Mesenchymal stem cell (in vitro differentiated cells and primary cell): ENCODE results near the gene TRPM7.
"Not testable (repeated sequence)": the region's sequence is repeated elsewhere in the genome, so short reads cannot be mapped to it uniquely, and the experiment has no call there.

Experiments used
- DNase-seq: peaks from one replicate; pipeline ENCODE4 v3.0.0-alpha.2; 2013
- H2AFZ ChIP-seq: one replicate; pipeline ENCODE4 v1.6.1; 2013; ENCODE audit warnings: low read depth, mild to moderate bottlenecking, control low read depth, inconsistent platforms, low read length, moderate library complexity
- H2AK5ac ChIP-seq: 2 replicates; pipeline ENCODE4 v1.6.1; 2013; ENCODE audit warnings: low read length, moderate library complexity, mild to moderate bottlenecking, inconsistent platforms; ENCODE audit not compliant: severe bottlenecking
- H2BK120ac ChIP-seq: one replicate; pipeline ENCODE4 v1.6.1; 2013; ENCODE audit warnings: low read depth, mild to moderate bottlenecking, inconsistent platforms, low read length, moderate library complexity
- H2BK12ac ChIP-seq, 2 experiments: one replicate each; pipeline ENCODE4 v1.6.1; 2013; ENCODE audit warnings: inconsistent platforms in 2 of 2, low read length in 2 of 2, mild to moderate bottlenecking in 2 of 2, moderate library complexity in 2 of 2, control low read depth in 1 of 2
- H2BK15ac ChIP-seq: one replicate; pipeline ENCODE4 v1.6.1; 2013; ENCODE audit warnings: mild to moderate bottlenecking, low read depth, inconsistent platforms; ENCODE audit not compliant: poor library complexity, severe bottlenecking
- H2BK5ac ChIP-seq: 2 replicates; pipeline ENCODE4 v1.6.1; 2013; ENCODE audit warnings: low read depth, mild to moderate bottlenecking, low read length, control low read depth, inconsistent platforms; ENCODE audit not compliant: poor library complexity, severe bottlenecking
- H3K14ac ChIP-seq, 2 experiments: one replicate each; pipeline ENCODE4 v1.6.1; 2013; ENCODE audit warnings: inconsistent platforms in 2 of 2, low read length in 2 of 2, control low read depth in 1 of 2, mild to moderate bottlenecking in 1 of 2, moderate library complexity in 1 of 2
- H3K18ac ChIP-seq, 2 experiments: one replicate each; pipeline ENCODE4 v1.6.1; 2013; ENCODE audit warnings: inconsistent platforms in 2 of 2, low read length in 2 of 2, control low read depth in 1 of 2, low read depth in 1 of 2, mild to moderate bottlenecking in 1 of 2
- H3K23ac ChIP-seq, 2 experiments: one replicate each; pipeline ENCODE4 v1.6.1; 2013; ENCODE audit warnings: inconsistent platforms in 2 of 2, low read length in 2 of 2, mild to moderate bottlenecking in 2 of 2, moderate library complexity in 2 of 2, control low read depth in 1 of 2
- H3K27ac ChIP-seq: 2 replicates; pipeline ENCODE4 v1.5.1; 2013; ENCODE audit warnings: mild to moderate bottlenecking, moderate library complexity, low read length, control low read depth, inconsistent platforms; ENCODE audit not compliant: poor library complexity, severe bottlenecking
- H3K27me3 ChIP-seq, 2 experiments: 2 replicates each; pipeline versions ENCODE4 v1.6.1 to v1.7.0; 2013; ENCODE audit warnings: low read length in 2 of 2, mild to moderate bottlenecking in 2 of 2, moderate library complexity in 2 of 2, control low read depth in 1 of 2, inconsistent platforms in 1 of 2; ENCODE audit not compliant: control insufficient read depth in 1 of 2, insufficient read depth in 1 of 2
- H3K36me3 ChIP-seq, 2 experiments: 2 replicates each; pipeline versions ENCODE4 v1.6.1 to v1.7.0; 2013; ENCODE audit warnings: low read length in 2 of 2, control low read depth in 1 of 2, inconsistent platforms in 1 of 2, low read depth in 1 of 2, mild to moderate bottlenecking in 1 of 2; ENCODE audit not compliant: insufficient read depth in 2 of 2, control insufficient read depth in 1 of 2
- H3K4ac ChIP-seq, 2 experiments: one replicate each; pipeline ENCODE4 v1.6.1; 2013; ENCODE audit warnings: inconsistent platforms in 2 of 2, low read length in 2 of 2, mild to moderate bottlenecking in 2 of 2, moderate library complexity in 2 of 2, control low read depth in 1 of 2, low read depth in 1 of 2
- H3K4me1 ChIP-seq: 2 replicates; pipeline ENCODE4 v1.6.1; 2013; ENCODE audit warnings: low read depth, low read length, control low read depth; ENCODE audit not compliant: control insufficient read depth, insufficient read depth
- H3K4me2 ChIP-seq: 2 replicates; pipeline ENCODE4 v1.6.1; 2013; ENCODE audit warnings: low read length, mild to moderate bottlenecking, inconsistent platforms; ENCODE audit not compliant: poor library complexity, severe bottlenecking
- H3K4me3 ChIP-seq, 2 experiments: 2 replicates each; pipeline versions ENCODE4 v1.5.1 to v1.7.0; 2013; ENCODE audit warnings: low read length in 2 of 2, mild to moderate bottlenecking in 2 of 2, control low read depth in 1 of 2, low read depth in 1 of 2; ENCODE audit not compliant: insufficient read depth in 1 of 2
- H3K79me1 ChIP-seq: replicated peaks from 2 replicates; pipeline ENCODE4 v1.6.1; 2013; ENCODE audit warnings: mild to moderate bottlenecking, control low read depth, low read length, inconsistent platforms; ENCODE audit not compliant: poor library complexity, severe bottlenecking
- H3K9ac ChIP-seq: 2 replicates; pipeline ENCODE4 v1.7.0; 2013; ENCODE audit warnings: mild to moderate bottlenecking, low read length, moderate library complexity
- H3K9me3 ChIP-seq: 2 replicates; pipeline ENCODE4 v1.7.0; 2013; ENCODE audit warnings: mild to moderate bottlenecking, low read length; ENCODE audit not compliant: control insufficient read depth
- H4K8ac ChIP-seq: one replicate; pipeline ENCODE4 v1.6.1; 2013; ENCODE audit warnings: inconsistent platforms, mild to moderate bottlenecking, low read length, moderate library complexity
- H4K91ac ChIP-seq: one replicate; pipeline ENCODE4 v1.6.1; 2013; ENCODE audit warnings: mild to moderate bottlenecking, low read length, inconsistent platforms
- WGBS: methylation state at CpG from one replicate; pipeline ENCODE4 v1.1.7; 2013; ENCODE audit warnings: mixed read lengths; 5-methylcytosine and 5-hydroxymethylcytosine counted together

Gene TRPM7

DNA sequence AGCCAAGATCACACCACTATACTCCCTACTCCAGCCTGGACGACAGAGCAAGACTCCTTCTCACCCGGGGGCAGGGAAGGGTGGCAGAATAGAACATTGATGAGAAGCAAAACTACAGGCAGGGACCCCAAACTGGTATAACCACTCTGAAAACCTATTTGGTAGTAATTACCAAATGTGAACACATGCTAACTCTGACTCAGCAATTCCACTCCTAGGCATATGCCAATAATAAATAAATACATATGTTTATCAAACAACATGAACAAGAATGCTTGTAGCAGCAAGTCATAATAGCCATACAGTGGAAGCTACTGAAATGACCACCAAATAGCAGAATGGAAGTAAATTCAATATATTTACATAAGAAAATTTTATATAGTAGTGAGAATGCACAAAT lies 109.1 kb downstream of the TRPM7 start:
- 93% methylated on average over 2 of the region's 2 CpGs for WGBS
- H2BK120ac ChIP-seq = no peak overlapping the region

DNA sequence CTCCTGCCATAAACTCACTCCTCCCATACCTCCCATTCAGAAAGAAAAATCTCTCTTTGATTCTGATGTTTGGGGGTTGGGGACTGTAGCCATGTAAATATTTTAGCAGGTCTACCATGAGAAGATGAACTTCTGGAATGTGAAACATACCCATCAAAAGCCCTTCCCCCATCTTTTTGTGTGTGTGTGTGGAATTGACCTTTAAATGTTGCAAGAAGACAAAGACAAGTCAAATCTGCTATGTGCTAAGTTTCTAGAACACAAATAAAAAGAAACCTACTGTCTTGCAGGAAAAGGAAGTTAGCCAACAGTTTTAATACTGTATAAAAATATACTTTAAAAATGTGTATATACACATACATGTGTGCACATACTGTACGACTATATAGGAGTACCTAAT lies 110.4 kb downstream of the TRPM7 start:
- Histone ChIP-seq H3K4me2 (no peak overlapping the region), H3K4ac (no peak overlapping the region), H2BK12ac (no peak overlapping the region), H2BK5ac (no peak overlapping the region), H4K8ac (no peak overlapping the region), H3K23ac (no peak overlapping the region), H3K36me3 (peaks cover 14 to 95% of the 10 kb centered on the region in 2 experiments), H2BK15ac (no peak overlapping the region), H4K91ac (no peak overlapping the region), H3K4me3 (no peak overlapping the region), H2AK5ac (no peak overlapping the region), H2BK120ac (no peak overlapping the region), H3K9ac (no peak overlapping the region), H3K27ac (no peak overlapping the region), H3K79me1 (peaks cover 6% of the 10 kb centered on the region), H3K9me3 (no peaks in the 10 kb centered on the region), H3K18ac (no peak overlapping the region), H3K4me1 (no peaks in the 10 kb centered on the region), H3K14ac (no peak overlapping the region), H3K27me3 (no peaks in the 10 kb centered on the region), H2AFZ (no peak overlapping the region)
- WGBS = no CpG with 5 or more reads among the region's 1 CpG
- DNase-seq = no peak

More for the DNA sequence above, 109.1 kb downstream of the TRPM7 start:
- Histone ChIP-seq H3K27me3 (no peaks in the 10 kb centered on the region), H2AK5ac (no peak overlapping the region), H4K8ac (no peak overlapping the region), H2BK5ac (no peak overlapping the region), H2AFZ (no peak overlapping the region), H3K4me2 (no peak overlapping the region), H3K18ac (no peak overlapping the region), H3K4ac (no peak overlapping the region), H3K36me3 (peaks cover 14 to 94% of the 10 kb centered on the region in 2 experiments), H3K4me1 (no peaks in the 10 kb centered on the region), H3K9ac (no peak overlapping the region), H3K14ac (no peak overlapping the region), H3K23ac (no peak overlapping the region), H4K91ac (no peak overlapping the region), H3K9me3 (no peaks in the 10 kb centered on the region), H2BK15ac (no peak overlapping the region), H3K4me3 (no peak overlapping the region), H2BK12ac (no peak overlapping the region), H3K79me1 (peaks cover 4% of the 10 kb centered on the region), H3K27ac (no peak overlapping the region)
- DNase-seq = no peak

DNA sequence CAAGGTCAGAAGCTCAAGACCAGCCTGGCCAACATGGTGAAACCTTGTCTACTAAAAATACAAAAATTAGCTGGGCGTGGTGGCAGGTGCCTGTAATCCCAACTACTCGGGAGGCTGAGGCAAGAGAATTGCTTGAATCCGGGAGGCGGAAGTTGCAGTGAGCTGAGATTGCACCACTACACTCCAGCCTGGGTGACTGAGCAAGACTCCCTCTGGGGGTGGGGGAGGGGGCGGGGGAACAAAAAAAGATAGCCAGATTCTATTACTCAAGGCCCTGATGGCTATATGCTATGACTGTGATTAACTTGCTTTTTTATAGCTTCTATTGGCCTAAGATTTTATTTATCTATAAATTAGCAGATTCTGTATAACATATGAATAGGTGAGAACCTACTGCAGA lies 112.8 kb downstream of the TRPM7 start:
- not testable (repeated sequence) for H3K23ac ChIP-seq, DNase-seq, H2BK15ac ChIP-seq, H3K4me3 ChIP-seq, H3K27me3 ChIP-seq, H3K4ac ChIP-seq, H2BK5ac ChIP-seq, H3K9me3 ChIP-seq, H2BK120ac ChIP-seq, H2BK12ac ChIP-seq, H4K8ac ChIP-seq, H2AFZ ChIP-seq, H2AK5ac ChIP-seq, H3K79me1 ChIP-seq, H3K18ac ChIP-seq, H3K9ac ChIP-seq, H3K4me2 ChIP-seq, H3K14ac ChIP-seq, H4K91ac ChIP-seq, H3K27ac ChIP-seq, H3K4me1 ChIP-seq
- H3K36me3 ChIP-seq = peaks cover 13 to 94% of the 10 kb centered on the region in 2 experiments
- WGBS = 95% methylated on average over 4 of the region's 5 CpGs

DNA sequence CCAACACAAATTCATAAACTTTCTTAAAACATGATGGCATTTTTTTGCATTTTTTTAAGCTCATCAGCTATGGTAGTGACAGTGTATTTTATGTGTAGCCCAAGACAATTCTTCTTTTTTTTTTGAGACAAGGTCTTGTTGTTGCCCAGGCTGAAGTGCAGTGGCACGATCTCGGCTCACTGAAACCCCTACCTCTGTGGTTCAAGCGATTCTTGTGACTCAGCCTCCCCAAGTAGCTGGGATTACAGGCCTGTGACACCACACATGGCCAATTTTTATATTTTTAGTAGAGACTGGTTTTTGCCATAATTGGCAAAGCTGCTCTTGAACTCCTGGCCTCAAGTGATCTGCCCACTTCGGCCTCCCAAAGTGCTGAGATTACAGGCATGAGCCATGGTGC lies 122.8 kb downstream of the TRPM7 start:
- H3K4ac ChIP-seq = no peak overlapping the region
- H3K4me3 ChIP-seq = no peak overlapping the region
- H4K91ac ChIP-seq = no peak overlapping the region
- H3K9ac ChIP-seq = no peak overlapping the region
- no peak overlapping the region for H3K23ac ChIP-seq
- H2AFZ ChIP-seq = no peak overlapping the region
- 93% methylated on average over 4 of the region's 4 CpGs for WGBS
- peaks cover 10% of the 10 kb centered on the region for H3K79me1 ChIP-seq
- H4K8ac ChIP-seq = no peak overlapping the region
- no peaks in the 10 kb centered on the region for H3K27me3 ChIP-seq
- H2BK15ac ChIP-seq = no peak overlapping the region
- H2BK12ac ChIP-seq = no peak overlapping the region
- no peak for DNase-seq
- H3K14ac ChIP-seq = no peak overlapping the region
- H2BK120ac ChIP-seq = no peak overlapping the region
- H3K9me3 ChIP-seq = no peaks in the 10 kb centered on the region
- no peaks in the 10 kb centered on the region for H3K4me1 ChIP-seq
- H2BK5ac ChIP-seq = no peak overlapping the region
- H3K4me2 ChIP-seq = no peak overlapping the region
- no peak overlapping the region for H3K27ac ChIP-seq
- H3K36me3 ChIP-seq = peaks cover 8 to 78% of the 10 kb centered on the region in 2 experiments
- H3K18ac ChIP-seq = no peak overlapping the region
- no peak overlapping the region for H2AK5ac ChIP-seq
